Esophagus muscularis mucosa (tissue), 4 donors: ENCODE data around the gene ADAMTS2. TPM values are rescaled to one million over a fixed set of nuclear protein-coding genes. Genes with fewer than 3 reads are reported as not detected.

Experiments
- DNase-seq: peaks from one replicate; pipeline ENCODE4 v3.0.0-alpha.2; 2017; ENCODE audit errors: extremely low spot score
- H3K27ac ChIP-seq, 4 donors: fragments of 200-600 bp; sonication (generic); replicated peaks in 1 of 4; 1 replicate in 3 of 4; 2 replicates in 1 of 4; pipeline ENCODE4 v1.5.1; 2016 to 2019; ENCODE audit warnings: mild to moderate bottlenecking in 1 of 4
- H3K27me3 ChIP-seq, 4 donors: fragments of 200-600 bp; sonication (generic); one replicate each; pipeline versions ENCODE4 v1.5.1 to v1.6.0; 2016 to 2019
- H3K36me3 ChIP-seq, 4 donors: fragments of 200-600 bp; sonication (generic); one replicate each; pipeline ENCODE4 v1.5.1; 2016 to 2019
- H3K4me1 ChIP-seq, 4 donors: fragments of 200-600 bp; sonication (generic); one replicate each; pipeline ENCODE4 v1.5.1; 2016 to 2019
- H3K4me3 ChIP-seq, 4 donors: fragments of 200-600 bp; sonication (generic); 1 replicate in 2 of 4; 2 replicates in 2 of 4; pipeline ENCODE4 v1.5.1; 2016 to 2019; ENCODE audit warnings: mild to moderate bottlenecking in 4 of 4, moderate library complexity in 1 of 4
- H3K9me3 ChIP-seq, 4 donors: fragments of 200-600 bp; sonication (generic); 1 replicate in 3 of 4; 2 replicates in 1 of 4; pipeline ENCODE4 v1.5.1; 2016 to 2019
- CTCF ChIP-seq, 3 experiments: fragments of 200-600 bp in 2 of 3; fragments of 450-650 bp in 1 of 3; sonication (generic) in 2 of 3; IDR thresholded peaks; one replicate each; pipeline ENCODE4 v1.5.1; 2017 to 2019; ENCODE audit warnings: antibody characterized with exemption in 3 of 3, mild to moderate bottlenecking in 2 of 3, moderate library complexity in 1 of 3
- EP300 ChIP-seq: sonication (generic); formaldehyde crosslinking; IDR thresholded peaks from one replicate; pipeline ENCODE4 v1.6.1; 2017; ENCODE audit warnings: antibody characterized with exemption
- POLR2A ChIP-seq: fragments of 450-650 bp; IDR thresholded peaks from one replicate; pipeline ENCODE4 v1.6.1; 2017; ENCODE audit warnings: antibody characterized with exemption, moderate library complexity, mild to moderate bottlenecking, low read depth
- POLR2AphosphoS5 ChIP-seq, 2 donors: sonication (generic); formaldehyde crosslinking; IDR thresholded peaks; one replicate each; pipeline ENCODE4 v1.6.1; 2017; ENCODE audit warnings: antibody characterized with exemption in 2 of 2
- WGBS: methylation state at CpG from one replicate; pipeline ENCODE4 v1.1.5; 2018; 5-methylcytosine and 5-hydroxymethylcytosine counted together
- intact Hi-C: fragments of 100-400 bp; cut with DNase I; formaldehyde crosslinking; loops from one replicate; pipeline ENCODE4 v1.15.1; 2023
- total RNA-seq, 4 donors: library from RNA; depleted of rRNA; stranded (reverse); fragments of >200 nt; gene quantifications; one replicate each; pipeline versions ENCODE4 v1.1.0 to v1.2.1, GENCODE V29; 2016

Gene ADAMTS2
- total RNA-seq, 4 donors from 2014 or later = 17.8 to 31.8 (median 21.4) TPM

GRCh38 chr5:179322071-179323025, 22.9 kb downstream of the ADAMTS2 start:
- 89% methylated on average over 12 of the region's 32 CpGs for WGBS
- TF ChIP-seq EP300 = no peak
- no peak for TF ChIP-seq POLR2AphosphoS5 (IDR thresholded peaks at IDR 0.05)
- TF ChIP-seq CTCF (IDR thresholded peaks at IDR 0.05) = no peak
- no peak for TF ChIP-seq POLR2A
- Histone ChIP-seq H3K4me1 (peaks cover 0 to 40% (median 30%) of the 10 kb centered on the region in 4 donors), H3K27ac (no peak overlapping the region), H3K4me3 (no peak overlapping the region), H3K36me3 (no peaks in the 10 kb centered on the region), H3K9me3 (no peaks in the 10 kb centered on the region), H3K27me3 (peaks cover 0 to 9% (median 0%) of the 10 kb centered on the region in 4 donors)
- DNase-seq = no peak
- intact Hi-C loops = no loop called here

GRCh38 chr5:179321206-179321987, 23.9 kb downstream of the ADAMTS2 start:
- TF ChIP-seq EP300 = no peak
- no peak for TF ChIP-seq CTCF (IDR thresholded peaks at IDR 0.05)
- TF ChIP-seq POLR2AphosphoS5 (IDR thresholded peaks at IDR 0.05) = no peak
- H3K9me3 ChIP-seq = no peaks in the 10 kb centered on the region

GRCh38 chr5:179319741-179320281, 25.4 kb downstream of the ADAMTS2 start:
- Histone ChIP-seq H3K9me3 (no peaks in the 10 kb centered on the region), H3K4me1 (peaks cover 0 to 30% (median 22%) of the 10 kb centered on the region in 4 donors), H3K4me3 (no peak overlapping the region), H3K27ac (no peak overlapping the region), H3K27me3 (peaks cover 0 to 6% (median 0%) of the 10 kb centered on the region in 4 donors), H3K36me3 (no peaks in the 10 kb centered on the region)
- WGBS = 68% methylated on average over 11 of the region's 11 CpGs
- TF ChIP-seq POLR2A (no peak), CTCF (IDR thresholded peaks at IDR 0.05) (no peak), EP300 (no peak)
- intact Hi-C loops = no loop called here
- DNase-seq = no peak

More at GRCh38 chr5:179321206-179321987, 23.9 kb downstream of the ADAMTS2 start:
- Histone ChIP-seq H3K36me3 (no peaks in the 10 kb centered on the region), H3K27me3 (peaks cover 0 to 11% (median 0%) of the 10 kb centered on the region in 4 donors), H3K4me3 (no peak overlapping the region), H3K4me1 (peaks cover 0 to 32% (median 22%) of the 10 kb centered on the region in 4 donors), H3K27ac (no peak overlapping the region)
- intact Hi-C loops = no loop called here
- no peak for DNase-seq
- WGBS = 97% methylated on average over 12 of the region's 13 CpGs

GRCh38 chr5:179319123-179319522, 26.1 kb downstream of the ADAMTS2 start:
- intact Hi-C loops = no loop called here
- WGBS = 91% methylated on average over 8 of the region's 8 CpGs
- no peak for TF ChIP-seq POLR2A
- TF ChIP-seq CTCF (IDR thresholded peaks at IDR 0.05) = no peak
- no peak for TF ChIP-seq POLR2AphosphoS5 (IDR thresholded peaks at IDR 0.05)
- no peak for TF ChIP-seq EP300

More at GRCh38 chr5:179319123-179319522, 26.1 kb downstream of the ADAMTS2 start:
- Histone ChIP-seq H3K4me3 (no peak overlapping the region), H3K27me3 (peaks cover 0 to 6% (median 0%) of the 10 kb centered on the region in 4 donors), H3K4me1 (peaks cover 0 to 37% (median 29%) of the 10 kb centered on the region in 4 donors), H3K36me3 (no peaks in the 10 kb centered on the region), H3K9me3 (no peaks in the 10 kb centered on the region), H3K27ac (no peak overlapping the region)
- no peak for DNase-seq
